Measurements from ENCODE around the gene TMEM132C.

The TMEM132C gene

DNA sequence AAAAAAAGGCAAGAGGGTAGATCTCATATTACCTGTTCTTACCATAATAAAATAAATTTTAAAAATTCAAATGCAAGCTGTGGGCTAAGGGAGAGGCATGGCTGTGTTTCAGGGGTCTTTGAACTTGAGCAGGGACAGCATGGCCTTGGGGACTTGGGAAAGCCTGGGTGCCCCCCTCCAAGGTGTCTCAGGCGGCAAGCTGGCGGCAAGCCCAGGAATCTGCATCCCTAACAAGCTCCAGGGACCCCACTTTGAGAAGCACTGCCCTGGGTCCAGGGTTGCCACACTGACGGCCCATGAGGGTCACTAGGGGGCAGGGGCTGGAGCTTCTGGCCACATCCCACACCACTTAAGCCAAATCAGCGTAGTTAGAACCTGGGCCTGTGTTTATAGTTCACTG is 363.0 kb downstream of the TMEM132C start:
- Histone ChIP-seq H3K23ac (ENCODE audit: low read length in 2 of 2) (no peak overlapping the region), H3K14ac (ENCODE audit: low read length in 2 of 2) (no peak overlapping the region), H2AFZ (ENCODE audit: low read depth, low read length) (no peak overlapping the region), H4K8ac (ENCODE audit: low read length) (no peak overlapping the region), H2BK120ac (ENCODE audit: low read depth, low read length) (no peak overlapping the region), H3K4me2 (ENCODE audit: low read length, poor library complexity, severe bottlenecking) (no peak overlapping the region), H3K9me3 (ENCODE audit: control insufficient read depth, low read length) (peaks cover 6% of the 10 kb centered on the region), H3K79me1 (replicated peaks; ENCODE audit: low read length, poor library complexity, severe bottlenecking) (no peaks in the 10 kb centered on the region), H3K27me3 (ENCODE audit: control insufficient read depth in 1 of 2, insufficient read depth in 1 of 2, low read length in 2 of 2) (peaks cover 0 to 9% of the 10 kb centered on the region in 2 experiments), H3K9ac (ENCODE audit: low read length) (no peak overlapping the region), H3K27ac (ENCODE audit: low read length, poor library complexity, severe bottlenecking) (no peak overlapping the region), H3K36me3 (ENCODE audit: control insufficient read depth in 1 of 2, insufficient read depth in 2 of 2, low read depth in 1 of 2, low read length in 2 of 2) (no peaks in the 10 kb centered on the region), H2BK5ac (ENCODE audit: low read depth, low read length, poor library complexity, severe bottlenecking) (no peak overlapping the region), H3K18ac (ENCODE audit: low read depth in 1 of 2, low read length in 2 of 2) (no peak overlapping the region), H3K4me3 (ENCODE audit: insufficient read depth in 1 of 2, low read depth in 1 of 2, low read length in 2 of 2) (no peak overlapping the region), H3K4ac (ENCODE audit: low read depth in 1 of 2, low read length in 2 of 2) (no peak overlapping the region), H2BK12ac (ENCODE audit: low read length in 2 of 2) (no peak overlapping the region), H3K4me1 (ENCODE audit: control insufficient read depth, insufficient read depth, low read depth, low read length) (peaks cover 3% of the 10 kb centered on the region), H2AK5ac (ENCODE audit: low read length, severe bottlenecking) (no peak overlapping the region), H4K91ac (ENCODE audit: low read length) (no peak overlapping the region), H2BK15ac (ENCODE audit: low read depth, poor library complexity, severe bottlenecking) (no peak overlapping the region)
- no peak for DNase-seq
- 68% methylated on average over 4 of the region's 4 CpGs for WGBS

DNA sequence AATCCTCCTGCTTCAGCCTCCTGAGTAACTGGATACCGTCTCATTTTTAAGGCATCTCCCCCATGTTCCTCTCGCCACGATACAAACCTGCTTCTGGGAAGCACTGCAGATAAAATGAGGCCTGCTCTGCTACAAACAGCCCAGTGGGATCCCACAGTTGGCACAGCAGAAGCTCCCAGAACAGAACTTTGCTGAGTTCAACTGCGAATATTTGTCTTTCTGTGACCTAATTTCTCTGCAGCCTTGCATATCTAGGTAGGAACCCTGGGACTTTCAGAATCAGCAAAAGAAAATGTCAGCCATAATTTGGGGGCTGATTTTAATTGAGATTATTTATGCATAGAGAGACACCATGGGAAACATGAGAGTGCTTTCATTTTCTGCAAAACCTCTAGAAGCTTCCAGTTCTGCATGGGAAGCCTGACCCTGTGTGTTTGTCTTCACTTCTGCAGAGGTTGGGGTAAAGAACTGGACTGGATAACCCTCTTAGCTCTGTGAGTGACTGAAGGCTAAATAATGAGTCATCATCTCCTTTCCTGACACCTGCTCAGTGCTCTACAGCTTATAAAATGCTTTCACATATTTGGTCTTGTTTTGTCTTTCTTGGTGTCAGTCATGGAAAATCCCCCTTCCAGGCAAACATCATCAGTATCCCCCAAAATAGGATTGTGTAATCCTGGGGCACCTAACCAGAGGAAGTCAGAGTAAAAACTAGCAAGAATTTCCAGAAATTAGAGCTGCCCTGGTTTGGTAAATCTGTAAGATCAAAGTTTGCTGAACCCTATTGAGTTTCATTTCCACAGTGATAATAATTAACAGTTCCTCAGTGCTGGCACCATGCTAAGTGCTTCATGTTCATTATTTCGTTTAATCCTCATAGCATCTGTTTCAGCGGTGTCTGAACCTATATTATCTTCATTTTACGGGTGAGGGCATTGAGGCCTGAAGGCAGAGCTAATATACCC is 371.0 kb downstream of the TMEM132C start:
- H3K23ac ChIP-seq (ENCODE audit: low read length in 2 of 2) = no peak overlapping the region
- no peak overlapping the region for H3K4me2 ChIP-seq (ENCODE audit: low read length, poor library complexity, severe bottlenecking)
- DNase-seq = no peak
- peaks cover 9% of the 10 kb centered on the region for H3K9me3 ChIP-seq (ENCODE audit: control insufficient read depth, low read length)
- 64% methylated on average over 7 of the region's 7 CpGs for WGBS
- no peak overlapping the region for H2BK15ac ChIP-seq (ENCODE audit: low read depth, poor library complexity, severe bottlenecking)
- H4K91ac ChIP-seq (ENCODE audit: low read length) = no peak overlapping the region
- H3K4me3 ChIP-seq (ENCODE audit: insufficient read depth in 1 of 2, low read depth in 1 of 2, low read length in 2 of 2) = no peak overlapping the region
- H2AFZ ChIP-seq (ENCODE audit: low read depth, low read length) = no peak overlapping the region
- no peak overlapping the region for H2BK12ac ChIP-seq (ENCODE audit: low read length in 2 of 2)
- no peaks in the 10 kb centered on the region for H3K79me1 ChIP-seq (replicated peaks; ENCODE audit: low read length, poor library complexity, severe bottlenecking)
- H3K9ac ChIP-seq (ENCODE audit: low read length) = no peak overlapping the region
- H2BK120ac ChIP-seq (ENCODE audit: low read depth, low read length) = no peak overlapping the region
- H2BK5ac ChIP-seq (ENCODE audit: low read depth, low read length, poor library complexity, severe bottlenecking) = no peak overlapping the region
- no peak overlapping the region for H3K14ac ChIP-seq (ENCODE audit: low read length in 2 of 2)
- no peak overlapping the region for H2AK5ac ChIP-seq (ENCODE audit: low read length, severe bottlenecking)
- H3K36me3 ChIP-seq (ENCODE audit: control insufficient read depth in 1 of 2, insufficient read depth in 2 of 2, low read depth in 1 of 2, low read length in 2 of 2) = no peaks in the 10 kb centered on the region
- H3K27ac ChIP-seq (ENCODE audit: low read length, poor library complexity, severe bottlenecking) = peak overlapping the region; percentile 67
- peaks cover 0 to 2% of the 10 kb centered on the region in 2 experiments for H3K27me3 ChIP-seq (ENCODE audit: control insufficient read depth in 1 of 2, insufficient read depth in 1 of 2, low read length in 2 of 2)
- no peak overlapping the region for H3K18ac ChIP-seq (ENCODE audit: low read depth in 1 of 2, low read length in 2 of 2)
- H3K4me1 ChIP-seq (ENCODE audit: control insufficient read depth, insufficient read depth, low read depth, low read length) = peaks cover 7% of the 10 kb centered on the region
- H3K4ac ChIP-seq (ENCODE audit: low read depth in 1 of 2, low read length in 2 of 2) = no peak overlapping the region
- H4K8ac ChIP-seq (ENCODE audit: low read length) = no peak overlapping the region

DNA sequence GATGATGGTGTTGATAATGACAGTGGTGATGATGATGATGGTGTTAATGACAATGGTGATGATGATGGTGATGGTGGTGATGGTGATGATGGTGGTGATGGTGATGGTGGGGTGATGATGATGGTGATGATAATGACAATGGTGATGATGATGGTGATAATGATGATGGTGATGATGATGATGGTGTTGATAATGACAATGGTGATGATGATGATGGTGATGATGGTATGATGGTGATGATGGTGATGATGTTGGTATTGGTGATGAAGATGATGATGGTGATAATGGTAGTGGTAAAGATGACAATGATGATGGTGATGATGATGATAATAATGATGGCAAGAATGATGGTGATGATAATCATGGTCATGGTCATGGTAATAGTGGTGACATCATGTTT is 372.1 kb downstream of the TMEM132C start:
- H3K18ac ChIP-seq (ENCODE audit: low read depth in 1 of 2, low read length in 2 of 2) = no peak overlapping the region
- H3K36me3 ChIP-seq (ENCODE audit: control insufficient read depth in 1 of 2, insufficient read depth in 2 of 2, low read depth in 1 of 2, low read length in 2 of 2) = no peaks in the 10 kb centered on the region
- H4K91ac ChIP-seq (ENCODE audit: low read length) = no peak overlapping the region
- DNase-seq = no peak
- H2BK15ac ChIP-seq (ENCODE audit: low read depth, poor library complexity, severe bottlenecking) = no peak overlapping the region
- H3K27ac ChIP-seq (ENCODE audit: low read length, poor library complexity, severe bottlenecking) = no peak overlapping the region
- no peak overlapping the region for H3K4me3 ChIP-seq (ENCODE audit: insufficient read depth in 1 of 2, low read depth in 1 of 2, low read length in 2 of 2)
- H2BK5ac ChIP-seq (ENCODE audit: low read depth, low read length, poor library complexity, severe bottlenecking) = no peak overlapping the region
- no peaks in the 10 kb centered on the region for H3K79me1 ChIP-seq (replicated peaks; ENCODE audit: low read length, poor library complexity, severe bottlenecking)
- peaks cover 7% of the 10 kb centered on the region for H3K4me1 ChIP-seq (ENCODE audit: control insufficient read depth, insufficient read depth, low read depth, low read length)
- H2BK120ac ChIP-seq (ENCODE audit: low read depth, low read length) = no peak overlapping the region
- no peak overlapping the region for H3K23ac ChIP-seq (ENCODE audit: low read length in 2 of 2)
- peaks cover 4% of the 10 kb centered on the region for H3K9me3 ChIP-seq (ENCODE audit: control insufficient read depth, low read length)
- H3K27me3 ChIP-seq (ENCODE audit: control insufficient read depth in 1 of 2, insufficient read depth in 1 of 2, low read length in 2 of 2) = peaks cover 0 to 3% of the 10 kb centered on the region in 2 experiments
- no peak overlapping the region for H2BK12ac ChIP-seq (ENCODE audit: low read length in 2 of 2)
- H3K14ac ChIP-seq (ENCODE audit: low read length in 2 of 2) = no peak overlapping the region
- no peak overlapping the region for H2AK5ac ChIP-seq (ENCODE audit: low read length, severe bottlenecking)
- no peak overlapping the region for H3K9ac ChIP-seq (ENCODE audit: low read length)
- no peak overlapping the region for H4K8ac ChIP-seq (ENCODE audit: low read length)
- H2AFZ ChIP-seq (ENCODE audit: low read depth, low read length) = no peak overlapping the region
- H3K4ac ChIP-seq (ENCODE audit: low read depth in 1 of 2, low read length in 2 of 2) = no peak overlapping the region
- H3K4me2 ChIP-seq (ENCODE audit: low read length, poor library complexity, severe bottlenecking) = no peak overlapping the region

DNA sequence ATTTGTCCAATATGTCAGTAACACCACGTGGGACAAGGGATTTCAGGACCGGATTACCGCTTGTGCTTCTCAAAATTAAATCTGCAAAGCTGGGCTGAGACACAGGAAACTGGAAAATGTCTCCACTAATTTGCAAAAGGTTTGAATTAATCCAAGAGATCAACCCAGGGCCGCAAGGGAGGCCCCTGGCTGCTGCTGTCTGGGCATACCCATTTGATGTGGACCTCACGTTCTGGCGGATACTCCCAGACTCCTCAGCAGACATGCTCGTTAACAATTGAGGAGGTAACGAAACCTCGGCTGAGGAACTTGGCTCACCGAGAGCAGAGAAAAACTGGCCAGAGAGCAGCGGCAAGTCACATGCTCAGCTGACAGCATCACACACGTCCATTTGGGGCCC is 376.2 kb downstream of the TMEM132C start:
- H2BK120ac ChIP-seq (ENCODE audit: low read depth, low read length) = no peak overlapping the region
- no peak overlapping the region for H3K4me2 ChIP-seq (ENCODE audit: low read length, poor library complexity, severe bottlenecking)
- H2BK12ac ChIP-seq (ENCODE audit: low read length in 2 of 2) = no peak overlapping the region
- H3K9me3 ChIP-seq (ENCODE audit: control insufficient read depth, low read length) = peaks cover 4% of the 10 kb centered on the region
- 76% methylated on average over 12 of the region's 12 CpGs for WGBS
- H3K36me3 ChIP-seq (ENCODE audit: control insufficient read depth in 1 of 2, insufficient read depth in 2 of 2, low read depth in 1 of 2, low read length in 2 of 2) = no peaks in the 10 kb centered on the region
- no peak overlapping the region for H3K23ac ChIP-seq (ENCODE audit: low read length in 2 of 2)
- no peak overlapping the region for H3K9ac ChIP-seq (ENCODE audit: low read length)
- no peak overlapping the region for H2BK5ac ChIP-seq (ENCODE audit: low read depth, low read length, poor library complexity, severe bottlenecking)
- H3K14ac ChIP-seq (ENCODE audit: low read length in 2 of 2) = no peak overlapping the region
- no peak overlapping the region for H2BK15ac ChIP-seq (ENCODE audit: low read depth, poor library complexity, severe bottlenecking)
- H3K4me1 ChIP-seq (ENCODE audit: control insufficient read depth, insufficient read depth, low read depth, low read length) = peaks cover 2% of the 10 kb centered on the region
- no peak overlapping the region for H4K8ac ChIP-seq (ENCODE audit: low read length)
- peaks cover 0 to 3% of the 10 kb centered on the region in 2 experiments for H3K27me3 ChIP-seq (ENCODE audit: control insufficient read depth in 1 of 2, insufficient read depth in 1 of 2, low read length in 2 of 2)
- no peak overlapping the region for H3K4me3 ChIP-seq (ENCODE audit: insufficient read depth in 1 of 2, low read depth in 1 of 2, low read length in 2 of 2)
- H3K27ac ChIP-seq (ENCODE audit: low read length, poor library complexity, severe bottlenecking) = no peak overlapping the region
- H4K91ac ChIP-seq (ENCODE audit: low read length) = no peak overlapping the region
- DNase-seq = no peak
- no peak overlapping the region for H3K4ac ChIP-seq (ENCODE audit: low read depth in 1 of 2, low read length in 2 of 2)
- H2AK5ac ChIP-seq (ENCODE audit: low read length, severe bottlenecking) = no peak overlapping the region
- H3K79me1 ChIP-seq (replicated peaks; ENCODE audit: low read length, poor library complexity, severe bottlenecking) = no peaks in the 10 kb centered on the region
- H3K18ac ChIP-seq (ENCODE audit: low read depth in 1 of 2, low read length in 2 of 2) = no peak overlapping the region
- no peak overlapping the region for H2AFZ ChIP-seq (ENCODE audit: low read depth, low read length)
